Measurements from ENCODE around the gene SND1.

SND1 gene

DNA sequence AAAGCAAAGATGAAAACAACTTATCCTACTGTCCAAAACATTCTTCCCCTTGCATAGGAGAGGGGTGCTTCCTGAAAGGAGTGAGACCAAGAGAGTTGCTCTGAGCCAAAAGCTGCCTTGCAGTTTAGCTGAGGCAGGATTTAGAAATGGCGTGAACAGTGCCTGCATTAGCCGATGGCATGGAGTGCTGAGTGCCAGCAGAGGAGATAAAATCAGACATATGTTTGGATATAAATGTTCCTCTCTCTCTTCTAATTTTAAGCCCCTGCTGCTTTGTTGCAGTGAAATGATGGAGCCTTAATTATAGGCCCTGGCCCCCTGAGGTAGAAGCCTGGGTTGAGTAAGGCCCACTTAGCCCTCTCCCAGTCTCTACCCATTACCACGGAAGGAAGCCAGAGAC, 372.2 kb downstream of the SND1 start:
- DNase-seq (ENCODE audit: low spot score) = no peak

DNA sequence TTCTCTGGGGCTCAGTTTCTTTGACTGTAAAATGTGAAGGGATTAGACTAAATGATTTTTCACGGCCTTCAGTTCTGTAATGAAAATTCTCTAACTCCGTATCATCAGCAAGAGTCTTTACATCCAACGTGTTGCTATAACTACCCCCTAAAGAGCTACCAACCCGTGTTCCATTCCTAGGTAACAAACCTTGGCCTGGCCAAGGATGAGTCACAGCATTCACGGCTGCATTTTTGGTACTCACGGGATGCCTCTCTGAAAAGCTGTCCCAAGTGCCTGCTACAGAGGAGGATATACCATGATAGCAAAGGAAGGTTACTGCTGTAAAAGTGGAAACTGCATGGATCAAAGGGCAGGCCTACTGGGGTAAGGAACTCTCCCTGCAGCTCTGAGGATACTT, 373.4 kb downstream of the SND1 start:
- no peak for DNase-seq (ENCODE audit: low spot score)

DNA sequence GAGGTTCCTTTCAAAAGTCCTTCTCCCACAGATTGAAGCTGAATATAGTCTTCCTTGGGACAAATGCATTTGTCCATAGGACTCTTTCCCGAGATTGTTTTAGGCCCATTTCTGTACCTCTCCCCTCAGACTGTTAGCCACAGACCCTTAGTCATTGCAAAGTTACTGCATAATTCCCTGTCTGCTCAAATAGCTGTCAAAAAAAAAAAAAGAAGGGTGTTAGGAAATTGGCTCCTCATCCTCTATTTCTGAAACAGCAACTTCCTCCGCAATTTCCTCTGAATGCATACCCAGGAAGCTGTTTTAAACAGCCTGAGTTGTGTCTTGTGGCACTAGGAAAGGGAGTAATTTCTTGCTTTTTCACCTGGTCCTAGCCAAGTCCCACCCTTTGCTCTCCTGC, 373.8 kb downstream of the SND1 start:
- DNase-seq (ENCODE audit: low spot score) = peak; percentile 68

DNA sequence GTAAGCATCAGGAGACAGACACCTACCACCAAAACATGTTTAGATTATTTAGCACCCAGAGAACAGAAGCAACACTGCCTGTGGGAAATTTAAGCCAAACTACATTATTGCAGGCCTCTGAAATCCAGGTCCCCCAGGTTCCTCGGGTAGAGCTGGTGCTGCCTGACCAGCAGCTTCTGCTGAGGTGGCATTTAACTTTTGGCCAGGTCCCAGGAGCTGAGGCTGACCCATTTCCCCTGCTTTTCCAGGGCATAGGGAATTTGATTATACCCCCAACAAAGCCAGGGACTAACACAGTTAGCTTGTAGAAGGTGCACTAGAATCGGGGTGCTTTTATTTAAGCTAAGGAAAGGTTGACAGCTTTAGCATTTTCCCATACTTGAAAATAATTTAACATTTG, 374.6 kb downstream of the SND1 start:
- no peak for DNase-seq (ENCODE audit: low spot score)

DNA sequence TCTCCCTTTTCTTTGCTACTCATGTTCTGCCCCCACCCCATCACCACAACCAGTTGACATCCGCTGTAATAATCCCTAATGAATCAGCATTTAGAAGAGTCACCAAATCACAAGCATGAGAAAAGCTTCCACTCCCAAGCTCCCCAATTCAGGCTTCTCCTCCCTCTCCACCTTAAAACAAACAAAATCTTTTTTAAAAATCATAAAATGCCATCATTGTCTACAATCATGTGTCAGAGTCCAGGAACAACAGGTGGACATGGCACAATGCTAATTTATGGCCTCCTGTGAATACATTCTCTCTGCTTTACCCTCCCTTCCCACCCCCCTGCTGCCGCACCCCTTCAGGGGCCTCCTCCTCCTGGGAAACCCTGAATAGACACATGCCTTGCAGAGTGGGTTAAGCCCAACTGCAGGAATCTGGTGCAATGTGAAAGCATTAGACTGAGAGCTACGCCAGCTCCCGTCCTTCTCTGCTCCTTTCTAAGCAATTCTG, 375.5 kb downstream of the SND1 start:
- no peak for DNase-seq (ENCODE audit: low spot score)

DNA sequence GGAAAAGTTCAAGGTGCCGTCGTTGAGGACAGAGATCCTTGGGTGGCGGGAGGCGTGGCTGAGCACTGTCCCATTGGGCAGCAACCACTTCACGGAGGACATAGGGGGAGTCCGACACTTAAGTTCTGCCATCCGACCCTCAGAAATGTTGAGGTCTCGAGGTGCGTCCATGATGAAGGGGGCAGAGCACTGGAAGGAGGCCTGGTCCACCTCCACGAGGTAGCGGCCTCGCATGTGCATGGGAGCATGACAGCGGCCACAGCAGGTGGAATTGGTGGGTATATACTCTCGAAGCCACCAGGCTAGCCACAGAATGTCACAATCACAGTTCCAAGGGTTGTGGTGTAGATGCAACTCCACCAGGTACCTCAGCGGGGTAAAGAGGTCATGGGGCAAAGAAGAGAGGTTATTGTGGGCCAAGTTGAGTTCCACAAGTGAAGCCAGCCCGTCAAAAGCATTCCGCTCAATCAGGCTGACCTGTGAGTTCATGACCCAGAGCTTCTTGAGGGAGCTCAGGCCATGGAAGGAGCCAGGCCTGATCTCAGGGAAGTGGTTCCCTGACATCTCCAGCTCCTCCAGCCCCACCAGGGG, 377.5 kb downstream of the SND1 start:
- DNase-seq (ENCODE audit: low spot score) = no peak

DNA sequence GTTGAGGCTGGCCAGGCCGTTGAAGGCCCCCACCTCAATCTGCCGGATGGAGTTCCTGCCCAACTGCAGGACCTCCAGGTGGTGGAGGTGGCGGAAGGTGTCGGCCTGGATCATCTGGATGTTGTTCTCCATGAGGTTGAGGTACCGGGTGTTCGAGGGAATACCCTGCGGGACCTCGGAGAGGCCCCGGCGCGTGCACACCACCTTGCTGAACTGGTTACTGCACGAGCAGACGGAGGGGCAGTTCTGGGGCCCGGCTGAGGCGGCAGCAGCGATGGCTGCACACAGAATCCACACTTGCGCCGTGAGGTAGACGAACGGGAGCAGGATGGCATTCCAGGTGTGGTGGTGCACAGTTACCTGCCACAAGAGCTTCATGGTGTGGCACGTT, 378.3 kb downstream of the SND1 start:
- no peak for DNase-seq (ENCODE audit: low spot score)

DNA sequence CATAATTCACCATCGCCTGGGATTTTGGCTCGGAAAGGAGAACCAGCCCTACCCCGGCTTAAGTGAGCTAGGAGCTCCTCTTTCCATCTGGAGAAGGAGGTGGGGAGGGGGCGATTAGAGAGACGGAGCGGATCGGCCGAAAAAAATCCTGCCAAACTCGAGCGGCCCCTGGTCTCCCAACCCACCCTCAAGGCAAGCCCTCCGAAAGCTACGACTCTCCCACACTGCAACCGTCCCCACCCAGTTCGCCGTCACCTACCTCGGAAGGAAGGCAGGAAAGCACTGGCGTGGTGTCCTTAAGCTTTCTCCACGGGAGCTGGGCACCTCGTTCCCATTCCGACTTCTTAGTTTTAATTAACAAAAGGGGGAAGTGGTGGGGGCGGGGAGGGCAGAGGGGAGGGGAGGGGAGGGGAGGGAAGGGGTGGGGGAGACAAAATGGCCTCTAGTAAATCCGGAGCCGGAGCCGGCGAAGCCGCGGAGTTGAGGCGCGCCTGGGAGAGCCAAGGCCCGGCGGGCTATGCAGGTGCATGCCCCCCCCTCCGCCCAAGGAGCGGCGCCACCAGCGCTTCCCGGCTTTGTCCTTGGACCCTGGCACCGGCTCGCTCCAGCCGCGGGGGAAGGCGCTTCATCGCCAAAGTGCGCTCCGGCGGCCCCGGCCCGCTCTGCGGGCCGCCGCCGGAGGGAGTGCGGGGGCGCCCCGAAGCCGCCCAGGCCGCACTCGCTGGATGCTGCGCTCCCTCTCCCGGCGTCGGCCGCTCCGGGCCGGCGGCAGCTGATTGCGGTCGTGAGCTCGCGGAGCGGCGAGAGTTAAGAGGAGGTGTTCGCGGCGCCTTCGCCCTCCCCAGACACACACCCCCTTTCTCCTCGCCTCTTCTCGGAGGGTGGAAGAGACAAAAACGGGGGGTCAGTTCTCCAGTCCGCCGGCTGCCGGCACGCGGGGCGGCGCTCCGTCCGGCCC, 378.9 kb downstream of the SND1 start, which contains the start of gene LRRC4:
Gene LRRC4, minus strand, starts transcription at position 784 of the 958 bp plus-strand sequence. CDS start 797 bp downstream, outside the sequence.
- no peak for DNase-seq (ENCODE audit: low spot score)

DNA sequence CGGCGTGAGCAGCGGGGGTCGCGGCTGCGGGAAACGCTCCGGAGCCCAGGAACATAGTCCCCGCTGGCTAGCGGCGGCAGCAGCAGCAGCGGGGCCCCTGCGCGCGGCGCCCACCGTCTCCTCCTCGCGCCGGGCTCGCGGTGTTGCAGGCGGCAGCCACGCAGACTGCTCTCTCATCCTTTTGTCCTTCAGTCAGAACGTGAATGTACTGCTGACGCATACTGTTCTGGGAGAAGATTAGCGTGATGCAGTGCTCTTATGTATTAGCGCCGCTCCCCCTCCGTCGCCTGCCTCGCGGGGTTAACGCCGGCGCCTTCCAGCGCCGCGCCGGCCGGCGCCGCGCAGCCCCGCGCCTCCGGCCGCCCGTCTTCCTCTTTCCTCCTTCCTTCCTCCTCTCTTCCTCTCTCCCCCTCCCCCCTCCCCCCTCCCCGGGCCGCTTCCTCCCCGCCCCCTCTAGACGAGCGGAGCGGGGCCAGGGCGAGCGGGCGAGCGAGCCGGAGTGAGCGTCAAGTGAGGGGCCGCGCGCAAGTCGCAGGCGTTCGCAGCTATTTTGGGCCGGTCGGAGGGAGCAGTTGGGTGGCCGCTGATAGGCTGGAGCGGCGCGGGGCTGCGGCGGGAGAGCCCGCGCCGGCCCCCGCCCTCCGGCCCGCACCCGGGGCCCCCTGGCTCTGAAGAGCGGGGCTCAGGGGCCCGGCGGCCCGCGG, 380.1 kb downstream of the SND1 start:
- DNase-seq (ENCODE audit: low spot score) = peak; percentile 96

DNA sequence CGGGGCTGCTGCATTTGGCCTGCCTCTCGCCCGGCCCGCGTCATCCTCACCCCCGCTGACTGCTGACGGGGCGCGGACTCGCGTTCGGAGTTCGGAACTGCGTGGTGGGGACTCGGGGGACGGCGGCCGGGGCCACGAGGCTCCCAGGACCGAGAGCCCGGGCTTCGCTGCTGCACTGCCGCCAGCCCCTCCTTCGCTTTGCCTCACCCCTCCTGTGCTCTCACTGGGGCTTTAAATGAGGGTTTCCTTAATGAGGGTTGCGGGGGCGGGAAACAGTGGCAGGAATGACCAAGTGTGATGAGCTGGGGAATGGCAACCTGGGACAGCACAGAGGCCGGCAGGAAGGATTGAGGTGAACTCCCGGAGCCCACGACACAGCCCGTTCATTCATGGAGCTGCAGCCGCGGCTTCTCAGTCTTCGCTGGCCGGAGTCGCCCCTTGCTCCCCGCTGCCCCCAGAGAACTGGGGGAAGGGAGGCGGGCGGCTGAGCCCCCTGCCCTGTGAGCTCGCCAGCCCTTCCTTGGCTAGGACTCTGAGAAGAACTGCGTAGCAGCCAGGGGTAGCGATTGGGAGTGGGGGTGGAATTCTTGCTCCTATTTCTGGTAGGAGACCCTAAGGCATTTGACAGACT, 380.7 kb downstream of the SND1 start:
- no peak for DNase-seq (ENCODE audit: low spot score)

DNA sequence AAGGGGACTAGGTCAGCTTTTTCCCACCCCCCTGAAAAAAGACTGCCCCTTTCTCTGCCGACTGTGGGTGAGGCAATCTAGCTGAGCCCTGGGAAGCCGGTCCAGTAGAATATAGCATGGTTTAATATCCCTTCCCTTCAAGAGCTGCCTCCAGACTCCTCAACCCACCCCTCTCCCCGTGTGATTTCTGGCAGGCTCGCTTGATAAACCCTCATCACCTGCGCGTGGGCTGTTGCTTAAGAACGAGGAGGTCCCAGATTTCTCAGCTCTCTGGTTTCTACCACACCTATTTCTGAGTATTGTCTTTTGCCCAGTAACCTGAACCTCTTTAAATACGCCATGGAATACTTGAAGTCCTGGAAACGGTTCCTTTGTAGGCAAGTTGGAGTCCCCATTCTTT, 381.3 kb downstream of the SND1 start:
- no peak for DNase-seq (ENCODE audit: low spot score)

DNA sequence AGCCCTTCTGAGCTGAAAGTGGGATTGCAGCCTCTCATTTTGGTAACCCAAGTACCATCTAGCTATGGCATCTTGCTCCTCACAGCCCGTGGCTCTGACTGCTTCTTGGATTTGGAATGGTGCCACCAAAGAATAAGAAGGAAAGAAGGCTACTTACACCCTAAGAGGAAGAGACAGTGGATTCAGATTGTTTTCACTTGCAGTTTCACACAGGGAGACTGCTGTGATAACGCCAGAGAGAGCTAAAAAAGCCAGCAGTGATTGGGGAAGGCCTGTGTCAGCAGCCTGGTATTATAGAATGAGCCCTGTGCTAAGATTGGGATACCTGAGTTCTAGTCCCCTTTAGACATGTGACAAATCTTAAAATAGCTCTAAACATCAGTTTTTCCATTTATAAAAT, 382.8 kb downstream of the SND1 start:
- DNase-seq (ENCODE audit: low spot score) = no peak

DNA sequence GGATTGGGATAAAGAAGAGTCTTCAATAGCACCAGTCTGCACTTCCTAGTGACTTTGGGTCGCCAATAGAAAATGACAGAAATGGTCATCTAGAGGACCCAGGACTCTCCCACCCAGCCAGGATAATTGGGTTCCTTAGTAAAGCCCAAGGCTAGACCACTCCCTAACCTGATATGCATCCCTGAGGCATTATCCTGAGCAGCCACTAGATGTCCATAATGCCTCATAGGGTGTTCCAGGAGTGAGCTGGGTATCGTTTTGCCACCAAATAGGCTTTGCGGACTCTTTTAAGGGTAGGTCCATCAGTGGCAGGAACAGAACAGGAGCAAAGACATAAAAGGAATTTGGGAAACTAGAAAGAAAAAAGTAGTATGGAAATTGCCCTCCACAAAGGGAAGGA, 383.7 kb downstream of the SND1 start:
- no peak for DNase-seq (ENCODE audit: low spot score)

DNA sequence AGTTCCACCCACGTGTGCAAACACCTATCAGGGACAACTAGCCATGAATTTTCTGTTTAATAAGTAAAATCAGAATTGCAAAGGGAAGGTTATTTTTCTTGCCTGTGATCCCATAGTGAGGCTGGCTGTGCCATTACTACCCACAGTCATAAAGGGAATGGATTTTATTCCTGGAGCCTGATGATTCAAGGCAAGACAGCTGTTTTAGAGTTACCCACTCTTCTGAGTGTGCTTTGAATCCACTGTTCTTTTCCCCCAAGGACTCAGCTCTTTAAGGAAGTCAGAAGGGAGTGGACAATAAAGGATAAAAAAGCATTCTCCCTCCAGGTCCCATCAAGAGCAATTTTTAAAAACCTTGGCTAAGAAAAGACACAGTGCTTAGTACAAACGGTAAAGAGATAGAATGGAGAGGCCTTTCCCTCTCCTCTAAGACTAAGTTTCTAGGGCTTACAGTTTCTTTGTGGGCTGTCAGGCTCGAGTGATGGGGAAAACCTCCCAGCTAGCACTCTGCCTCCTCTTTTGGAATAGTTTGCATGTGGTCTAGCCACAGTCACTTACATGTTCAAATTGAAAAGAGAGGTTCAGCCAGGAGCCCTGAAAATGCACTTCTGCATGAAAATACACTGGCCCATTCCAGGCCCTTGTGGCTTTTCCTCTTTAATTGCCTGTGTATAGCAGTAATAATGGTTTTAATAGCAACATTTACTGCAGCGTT, 384.4 kb downstream of the SND1 start:
- no peak for DNase-seq (ENCODE audit: low spot score)

DNA sequence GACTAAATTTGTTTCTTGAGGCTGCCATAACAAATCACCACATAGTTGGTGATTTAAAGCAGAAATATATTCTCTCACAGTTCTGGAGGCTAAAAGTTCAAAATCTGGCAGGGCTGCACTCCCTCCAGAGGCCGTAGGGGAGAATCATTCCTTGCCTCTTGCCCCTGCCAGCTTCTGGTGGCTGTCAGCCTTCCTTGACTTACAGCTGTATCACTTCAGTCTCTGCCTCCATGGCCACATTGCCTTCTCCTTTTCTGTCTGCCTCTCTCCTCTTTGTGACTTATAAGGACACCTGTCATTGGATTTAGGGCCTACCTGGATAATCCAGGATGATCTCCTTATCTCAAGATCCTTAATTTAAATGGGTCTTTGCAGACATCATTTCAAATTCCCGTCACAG, 385.1 kb downstream of the SND1 start:
- DNase-seq (ENCODE audit: low spot score) = no peak

DNA sequence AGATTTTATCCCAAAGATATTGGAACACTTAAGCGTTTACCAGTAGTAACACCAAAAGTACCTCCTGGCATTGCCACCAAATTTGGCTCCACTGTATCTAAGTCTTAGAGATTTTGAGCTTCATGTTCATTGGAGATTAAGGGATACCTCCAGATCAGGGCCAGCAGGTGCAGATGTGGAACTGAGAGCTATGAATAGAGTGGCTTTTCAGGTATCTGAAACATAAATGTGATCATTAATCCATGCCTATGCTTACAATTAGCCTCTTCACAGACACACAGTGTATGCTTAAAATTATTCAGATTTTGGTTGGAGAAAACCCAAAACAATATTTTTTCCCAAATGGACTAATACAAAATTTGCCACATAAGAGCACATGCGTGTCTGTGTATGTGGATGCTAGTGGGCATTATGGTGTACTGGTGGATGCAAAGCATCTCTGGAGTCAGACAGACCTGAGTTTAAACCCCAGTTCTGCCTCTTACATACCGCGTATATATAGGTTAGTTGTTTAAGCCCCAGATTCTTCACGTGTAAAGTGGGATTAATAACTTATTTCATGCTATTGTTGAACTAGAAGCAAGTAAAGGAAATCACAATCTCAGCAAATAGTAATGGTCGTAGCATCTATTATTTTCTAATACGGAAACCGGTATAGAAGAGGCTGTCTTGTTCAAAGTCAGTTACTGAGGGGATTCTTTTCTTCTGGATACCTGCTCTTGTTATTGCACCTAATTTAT, 386.1 kb downstream of the SND1 start:
- DNase-seq (ENCODE audit: low spot score) = no peak

DNA sequence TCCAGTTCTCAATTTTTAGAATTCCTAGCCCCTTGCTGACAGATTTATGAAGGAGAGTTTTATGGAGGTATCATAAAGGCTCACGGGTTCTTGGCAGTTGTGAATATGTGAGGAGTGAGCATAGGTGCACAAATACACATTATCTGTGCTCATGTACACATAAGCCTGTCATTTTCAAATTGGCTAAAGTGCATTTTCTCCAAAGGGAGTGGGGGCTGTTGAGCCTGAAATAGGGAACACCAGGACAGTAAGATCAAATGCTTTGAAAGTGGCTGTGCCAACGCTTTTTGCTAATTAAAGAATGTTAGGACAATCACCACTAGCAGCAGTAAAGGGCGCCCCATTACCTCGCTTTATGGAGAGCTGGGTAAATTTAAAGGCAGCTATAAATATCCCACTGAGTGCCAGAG, 387.6 kb downstream of the SND1 start:
- DNase-seq (ENCODE audit: low spot score) = no peak

DNA sequence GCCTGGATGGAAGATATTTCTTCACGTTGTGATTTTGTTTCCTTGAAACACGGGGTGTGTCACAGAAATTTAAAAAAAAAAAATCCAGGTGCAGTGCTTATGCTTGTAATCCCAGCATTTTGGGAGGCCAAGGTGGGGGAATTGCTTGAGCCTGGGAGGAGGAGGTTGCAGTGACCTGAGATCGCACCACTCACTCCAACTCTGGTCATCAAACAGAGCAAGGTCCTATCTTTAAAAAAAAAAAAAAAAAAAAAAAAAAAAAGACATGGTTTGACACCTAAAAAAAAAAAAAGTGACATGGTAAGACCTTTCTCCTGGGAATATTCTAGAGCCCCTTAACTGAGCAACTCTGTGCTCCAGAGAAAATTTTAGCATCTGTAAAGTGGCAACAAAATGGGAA, 388.2 kb downstream of the SND1 start:
- DNase-seq (ENCODE audit: low spot score) = no peak

DNA sequence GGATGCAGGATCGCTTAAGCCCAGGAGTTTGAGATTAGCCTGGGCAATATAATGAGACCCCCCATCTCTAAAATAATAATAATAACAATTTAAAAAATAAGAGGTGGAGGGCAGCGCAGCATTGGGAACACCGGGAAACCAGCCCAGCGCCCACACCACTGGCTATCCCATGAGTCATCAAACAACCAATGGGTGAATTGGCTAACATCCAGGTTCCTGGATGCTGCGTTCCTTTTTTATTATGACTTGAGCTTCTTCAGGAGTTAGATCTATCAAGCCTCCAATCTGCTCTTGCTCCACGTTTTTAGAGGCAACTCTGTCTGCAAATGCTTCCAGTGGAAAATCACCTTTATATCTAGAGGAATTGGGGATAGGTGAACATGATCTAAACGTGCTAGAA, 389.2 kb downstream of the SND1 start:
- DNase-seq (ENCODE audit: low spot score) = no peak

DNA sequence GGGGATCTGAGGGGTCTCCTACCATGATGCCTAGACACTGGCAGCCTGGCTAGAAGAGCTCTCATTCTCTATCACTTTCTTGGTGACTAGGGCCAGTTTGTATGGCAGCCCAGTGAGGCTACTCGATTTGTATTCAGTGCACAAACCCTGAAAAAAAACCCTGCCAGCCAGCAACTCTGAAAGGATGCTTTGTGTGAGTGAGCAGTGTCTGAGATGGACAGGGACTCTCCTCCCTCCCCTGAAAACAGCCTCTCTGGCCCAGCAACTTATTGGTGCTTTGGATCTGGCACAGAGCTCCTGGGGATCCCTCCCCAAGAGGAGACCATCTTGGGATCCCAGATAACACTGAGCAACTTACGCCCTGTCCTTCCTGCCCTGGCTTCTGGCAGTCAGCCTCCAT, 390.0 kb downstream of the SND1 start:
- DNase-seq (ENCODE audit: low spot score) = no peak

DNA sequence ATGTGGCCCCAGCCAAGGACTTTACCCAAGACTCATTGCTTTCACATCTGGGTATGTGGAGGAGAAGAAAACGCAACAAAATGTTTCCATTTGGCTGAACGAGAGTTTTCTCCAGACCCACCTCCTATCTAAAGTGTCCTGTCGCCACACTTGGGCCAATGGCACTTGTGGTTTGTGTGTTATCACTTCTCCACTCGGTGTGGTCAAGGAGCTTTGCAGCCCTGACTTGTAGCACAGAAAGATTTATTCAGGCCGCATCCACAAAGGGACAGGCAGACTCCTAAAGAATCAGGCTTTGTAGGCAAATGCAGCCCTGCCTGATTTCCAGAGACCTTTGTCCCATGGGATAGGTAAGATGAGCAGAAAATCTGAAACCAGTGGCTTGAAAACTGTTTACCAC, 392.1 kb downstream of the SND1 start:
- DNase-seq (ENCODE audit: low spot score) = no peak
